ENCODE results near the gene KRTAP9-9. TPM values are rescaled to one million over a fixed set of nuclear protein-coding genes. Genes with fewer than 3 reads are reported as not detected.
"Not testable (repeated sequence)": the region's sequence is repeated elsewhere in the genome, so short reads cannot be mapped to it uniquely, and the experiment has no call there.

KRTAP9-9 gene
- total RNA-seq, 1 experiment from 2014 or later = not detected

DNA sequence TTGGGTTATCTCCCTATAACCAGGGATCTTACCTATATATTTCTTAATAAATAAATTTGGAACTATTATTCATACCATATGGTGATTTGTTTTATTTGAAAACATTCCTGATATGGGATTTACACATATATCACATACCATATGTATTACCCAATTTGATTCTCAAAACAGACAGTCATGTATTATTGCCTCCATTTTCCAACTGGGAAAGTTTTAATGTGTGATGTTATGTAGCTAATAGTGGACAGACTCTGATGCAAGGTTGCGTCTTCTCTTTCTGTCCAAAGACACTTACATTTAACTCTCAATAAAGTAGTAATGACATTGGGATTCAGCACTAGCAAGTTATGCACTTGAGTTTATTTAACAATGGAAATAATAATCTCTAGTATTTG is 1.1 kb downstream of the KRTAP9-9 start:
- Histone ChIP-seq H3K27me3 (ENCODE audit: low read length) (0 out of 2 replicates have a peak, but pooled peaks cover 2% of the 10 kb centered on the region), H4K20me1 (ENCODE audit: insufficient read depth, low read depth, low read length) (no peaks in the 10 kb centered on the region), H2AFZ (ENCODE audit: low read length) (no peak overlapping the region), H3K9me3 (ENCODE audit: low read length) (no peaks in the 10 kb centered on the region), H3K4me1 (ENCODE audit: low read length) (no peaks in the 10 kb centered on the region), H3K36me3 (ENCODE audit: insufficient read depth, low read length) (no peaks in the 10 kb centered on the region), H3K4me2 (ENCODE audit: low read depth, low read length, poor library complexity, severe bottlenecking) (no peak overlapping the region), H3K4me3 (ENCODE audit: low read length) (no peak overlapping the region), H3K79me2 (ENCODE audit: low read length) (no peaks in the 10 kb centered on the region), H3K27ac (ENCODE audit: low read length) (no peak overlapping the region), H3K9me2 (replicated peaks; ENCODE audit: insufficient read depth, low read length) (no peaks in the 10 kb centered on the region), H3K9ac (ENCODE audit: low read length) (no peak overlapping the region)
- DNase-seq = no peak

- Histone ChIP-seq H3K27ac (ENCODE audit: low read length) (no peak overlapping the region), H3K36me3 (ENCODE audit: insufficient read depth, low read length) (no peaks in the 10 kb centered on the region), H3K27me3 (ENCODE audit: low read length) (0 out of 2 replicates have a peak, but pooled peaks cover 4% of the 10 kb centered on the region)
Measured at GRCh38 chr17:41258406-41258805, 3.2 kb downstream of the KRTAP9-9 start.

GRCh38 chr17:41263212-41263611 is 8.0 kb downstream of the KRTAP9-9 start:
- Histone ChIP-seq H3K4me2 (ENCODE audit: low read depth, low read length, poor library complexity, severe bottlenecking) (no peak overlapping the region), H3K27ac (ENCODE audit: low read length) (no peak overlapping the region), H3K9me3 (ENCODE audit: low read length) (no peaks in the 10 kb centered on the region), H3K27me3 (ENCODE audit: low read length) (0 out of 2 replicates have a peak, but pooled peaks cover 4% of the 10 kb centered on the region), H3K4me3 (ENCODE audit: low read length) (no peak overlapping the region), H2AFZ (ENCODE audit: low read length) (no peak overlapping the region), H4K20me1 (ENCODE audit: insufficient read depth, low read depth, low read length) (no peaks in the 10 kb centered on the region), H3K79me2 (ENCODE audit: low read length) (no peaks in the 10 kb centered on the region), H3K9ac (ENCODE audit: low read length) (no peak overlapping the region), H3K36me3 (ENCODE audit: insufficient read depth, low read length) (no peaks in the 10 kb centered on the region), H3K4me1 (ENCODE audit: low read length) (no peaks in the 10 kb centered on the region), H3K9me2 (replicated peaks; ENCODE audit: insufficient read depth, low read length) (no peaks in the 10 kb centered on the region)
- no peak for DNase-seq

More at GRCh38 chr17:41258406-41258805, 3.2 kb downstream of the KRTAP9-9 start:
- Histone ChIP-seq H3K4me1 (ENCODE audit: low read length) (no peaks in the 10 kb centered on the region), H4K20me1 (ENCODE audit: insufficient read depth, low read depth, low read length) (no peaks in the 10 kb centered on the region), H3K9me3 (ENCODE audit: low read length) (no peaks in the 10 kb centered on the region), H3K9ac (ENCODE audit: low read length) (no peak overlapping the region), H3K4me2 (ENCODE audit: low read depth, low read length, poor library complexity, severe bottlenecking) (no peak overlapping the region), H3K79me2 (ENCODE audit: low read length) (no peaks in the 10 kb centered on the region), H3K4me3 (ENCODE audit: low read length) (no peak overlapping the region), H3K9me2 (replicated peaks; ENCODE audit: insufficient read depth, low read length) (no peaks in the 10 kb centered on the region), H2AFZ (ENCODE audit: low read length) (no peak overlapping the region)
- DNase-seq = no peak

- no peak for DNase-seq
- no peak overlapping the region for H3K4me3 ChIP-seq (ENCODE audit: low read length)
- H3K36me3 ChIP-seq (ENCODE audit: insufficient read depth, low read length) = no peaks in the 10 kb centered on the region
Measured at GRCh38 chr17:41264599-41264998, 9.4 kb downstream of the KRTAP9-9 start.

GRCh38 chr17:41265078-41265477 is 9.9 kb downstream of the KRTAP9-9 start, which contains the start of gene KRTAP9-6:
Gene KRTAP9-6, plus strand, starts transcription at chr17:41265378. Its CDS starts 0 bp downstream, at chr17:41265378.
- 0 out of 2 replicates have a peak, but pooled peaks cover 2% of the 10 kb centered on the region for H3K27me3 ChIP-seq (ENCODE audit: low read length)
- H3K4me2 ChIP-seq (ENCODE audit: low read depth, low read length, poor library complexity, severe bottlenecking) = no peak within 1 kb of the TSS
- no peaks in the 10 kb centered on the region for H4K20me1 ChIP-seq (ENCODE audit: insufficient read depth, low read depth, low read length)
- DNase-seq = no peak
- H3K9ac ChIP-seq (ENCODE audit: low read length) = no peak within 1 kb of the TSS
- no peaks in the 10 kb centered on the region for H3K4me1 ChIP-seq (ENCODE audit: low read length)
- H3K27ac ChIP-seq (ENCODE audit: low read length) = no peak within 1 kb of the TSS
- H3K79me2 ChIP-seq (ENCODE audit: low read length) = no peaks in the 10 kb centered on the region
- H3K9me3 ChIP-seq (ENCODE audit: low read length) = no peaks in the 10 kb centered on the region
- H3K9me2 ChIP-seq (replicated peaks; ENCODE audit: insufficient read depth, low read length) = no peaks in the 10 kb centered on the region
- H2AFZ ChIP-seq (ENCODE audit: low read length) = no peak within 1 kb of the TSS
- no peaks in the 10 kb centered on the region for H3K36me3 ChIP-seq (ENCODE audit: insufficient read depth, low read length)
- no peak within 1 kb of the TSS for H3K4me3 ChIP-seq (ENCODE audit: low read length)

More at GRCh38 chr17:41264599-41264998, 9.4 kb downstream of the KRTAP9-9 start:
- no peaks in the 10 kb centered on the region for H4K20me1 ChIP-seq (ENCODE audit: insufficient read depth, low read depth, low read length)
- H3K4me1 ChIP-seq (ENCODE audit: low read length) = no peaks in the 10 kb centered on the region
- H3K27me3 ChIP-seq (ENCODE audit: low read length) = 0 out of 2 replicates have a peak, but pooled peaks cover 2% of the 10 kb centered on the region
- no peaks in the 10 kb centered on the region for H3K9me3 ChIP-seq (ENCODE audit: low read length)
- no peak overlapping the region for H3K27ac ChIP-seq (ENCODE audit: low read length)
- no peaks in the 10 kb centered on the region for H3K79me2 ChIP-seq (ENCODE audit: low read length)
- H3K4me2 ChIP-seq (ENCODE audit: low read depth, low read length, poor library complexity, severe bottlenecking) = no peak overlapping the region
- no peak overlapping the region for H3K9ac ChIP-seq (ENCODE audit: low read length)
- H3K9me2 ChIP-seq (replicated peaks; ENCODE audit: insufficient read depth, low read length) = no peaks in the 10 kb centered on the region
- no peak overlapping the region for H2AFZ ChIP-seq (ENCODE audit: low read length)

DNA sequence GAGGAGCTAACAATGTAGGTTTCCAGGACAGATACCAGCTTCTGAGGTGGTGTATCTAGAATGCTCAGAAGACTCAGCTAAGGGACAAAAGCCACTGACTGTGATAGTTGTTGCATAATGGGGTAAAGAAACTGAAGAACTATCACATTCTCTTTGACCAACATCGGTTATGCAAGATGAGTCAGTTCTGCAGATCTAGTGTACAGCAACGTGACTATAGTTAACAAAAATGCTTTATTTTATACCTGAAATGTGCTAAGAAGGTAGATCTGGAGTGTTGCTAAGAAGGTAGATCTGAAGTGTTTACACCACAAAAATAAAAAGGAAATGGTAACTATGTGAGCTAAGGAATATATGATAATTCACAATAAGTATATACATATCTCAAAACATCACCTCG is 12.5 kb downstream of the KRTAP9-9 start:
- no peak for DNase-seq

DNA sequence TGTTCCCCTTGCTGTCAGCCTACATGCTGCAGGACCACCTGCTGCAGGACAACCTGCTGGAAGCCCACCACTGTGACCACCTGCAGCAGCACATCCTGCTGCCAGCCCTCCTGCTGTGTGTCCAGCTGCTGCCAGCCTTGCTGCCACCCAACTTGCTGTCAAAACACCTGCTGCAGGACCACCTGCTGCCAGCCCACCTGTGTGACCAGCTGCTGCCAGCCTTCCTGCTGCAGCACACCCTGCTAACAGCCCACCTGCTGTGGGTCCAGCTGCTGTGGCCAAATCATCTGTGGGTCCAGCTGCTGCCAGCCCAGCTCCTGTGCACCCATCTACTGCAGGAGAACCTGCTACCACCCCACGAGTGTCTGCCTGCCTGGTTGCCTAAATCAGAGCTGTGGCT is 16.1 kb downstream of the KRTAP9-9 start:
- not testable (repeated sequence) for DNase-seq

More for the DNA sequence above, 12.5 kb downstream of the KRTAP9-9 start:
- H3K27me3 ChIP-seq (ENCODE audit: low read length) = 0 out of 2 replicates have a peak, but pooled peaks cover 2% of the 10 kb centered on the region
- no peaks in the 10 kb centered on the region for H3K9me3 ChIP-seq (ENCODE audit: low read length)
- H3K4me2 ChIP-seq (ENCODE audit: low read depth, low read length, poor library complexity, severe bottlenecking) = no peak overlapping the region
- no peaks in the 10 kb centered on the region for H3K79me2 ChIP-seq (ENCODE audit: low read length)
- H3K36me3 ChIP-seq (ENCODE audit: insufficient read depth, low read length) = no peaks in the 10 kb centered on the region
- no peak overlapping the region for H2AFZ ChIP-seq (ENCODE audit: low read length)
- H3K9ac ChIP-seq (ENCODE audit: low read length) = no peak overlapping the region
- H3K4me3 ChIP-seq (ENCODE audit: low read length) = no peak overlapping the region
- no peaks in the 10 kb centered on the region for H3K9me2 ChIP-seq (replicated peaks; ENCODE audit: insufficient read depth, low read length)
- H4K20me1 ChIP-seq (ENCODE audit: insufficient read depth, low read depth, low read length) = no peaks in the 10 kb centered on the region
- H3K4me1 ChIP-seq (ENCODE audit: low read length) = no peaks in the 10 kb centered on the region
- H3K27ac ChIP-seq (ENCODE audit: low read length) = no peak overlapping the region

GRCh38 chr17:41271858-41272257 is 16.7 kb downstream of the KRTAP9-9 start:
- Histone ChIP-seq H3K9me3 (ENCODE audit: low read length) (no peaks in the 10 kb centered on the region), H4K20me1 (ENCODE audit: insufficient read depth, low read depth, low read length) (no peaks in the 10 kb centered on the region), H3K4me3 (ENCODE audit: low read length) (no peak overlapping the region), H3K79me2 (ENCODE audit: low read length) (no peaks in the 10 kb centered on the region), H3K27ac (ENCODE audit: low read length) (no peak overlapping the region), H3K36me3 (ENCODE audit: insufficient read depth, low read length) (no peaks in the 10 kb centered on the region), H3K9ac (ENCODE audit: low read length) (no peak overlapping the region), H3K4me2 (ENCODE audit: low read depth, low read length, poor library complexity, severe bottlenecking) (no peak overlapping the region), H3K27me3 (ENCODE audit: low read length) (no peaks in the 10 kb centered on the region), H2AFZ (ENCODE audit: low read length) (no peak overlapping the region), H3K9me2 (replicated peaks; ENCODE audit: insufficient read depth, low read length) (no peaks in the 10 kb centered on the region), H3K4me1 (ENCODE audit: low read length) (no peaks in the 10 kb centered on the region)
- DNase-seq = no peak

More for the DNA sequence above, 16.1 kb downstream of the KRTAP9-9 start:
- not testable (repeated sequence) for H2AFZ ChIP-seq (ENCODE audit: low read length); H3K9me3 ChIP-seq (ENCODE audit: low read length); H3K4me2 ChIP-seq (ENCODE audit: low read depth, low read length, poor library complexity, severe bottlenecking); H3K9ac ChIP-seq (ENCODE audit: low read length); H3K4me3 ChIP-seq (ENCODE audit: low read length); H4K20me1 ChIP-seq (ENCODE audit: insufficient read depth, low read depth, low read length); H3K27me3 ChIP-seq (ENCODE audit: low read length); H3K4me1 ChIP-seq (ENCODE audit: low read length); H3K27ac ChIP-seq (ENCODE audit: low read length); H3K9me2 ChIP-seq (replicated peaks; ENCODE audit: insufficient read depth, low read length); H3K79me2 ChIP-seq (ENCODE audit: low read length); H3K36me3 ChIP-seq (ENCODE audit: insufficient read depth, low read length)
